LHCN-M2 (cell line): ENCODE results near the gene BCL3. TPM values are rescaled to one million over a fixed set of nuclear protein-coding genes. Genes with fewer than 3 reads are reported as not detected.

Source experiments
- DNase-seq: peaks from one replicate; pipeline ENCODE4 v3.0.0-alpha.2; 2012; ENCODE audit warnings: low read depth
- total RNA-seq: library from RNA; depleted of rRNA; stranded (reverse); fragments of >200 nt; gene quantifications from 2 replicates; pipeline ENCODE4 v1.2.3, GENCODE V29; 2014; rRNA removed

Gene BCL3
- total RNA-seq, 1 experiment from 2014 or later, result 18.1 TPM

GRCh38 chr19:44789943-44790483, 41.5 kb downstream of the BCL3 start:
- no peak for DNase-seq

- no peak for DNase-seq
Measured at GRCh38 chr19:44792281-44792680, 43.8 kb downstream of the BCL3 start.

GRCh38 chr19:44794610-44795009, 46.1 kb downstream of the BCL3 start:
- no peak for DNase-seq

- DNase-seq, result no peak
Measured at GRCh38 chr19:44795398-44795987, 47.0 kb downstream of the BCL3 start.

- DNase-seq, result no peak
Measured at GRCh38 chr19:44796701-44797115, 48.2 kb downstream of the BCL3 start.

- DNase-seq, result no peak
Measured at GRCh38 chr19:44799627-44800346, 51.3 kb downstream of the BCL3 start.

- peak; percentile 56 for DNase-seq
Measured at GRCh38 chr19:44800461-44800860, 52.0 kb downstream of the BCL3 start.

- DNase-seq, result no peak
Measured at GRCh38 chr19:44803442-44804428, 55.2 kb downstream of the BCL3 start.

GRCh38 chr19:44806291-44806690, 57.8 kb downstream of the BCL3 start:
- DNase-seq, result no peak

- no peak for DNase-seq
Measured at GRCh38 chr19:44807162-44807561, 58.7 kb downstream of the BCL3 start.

- peak; percentile 23 for DNase-seq
Measured at GRCh38 chr19:44807652-44808462, 59.3 kb downstream of the BCL3 start.

GRCh38 chr19:44808463-44809371, 60.2 kb downstream of the BCL3 start, which contains the start of gene BCAM:
Gene BCAM (plus strand): TSS chr19:44809103. CDS start chr19:44809125, 22 bp downstream.
- peak; percentile 48 for DNase-seq

Other genes starting within 250 kb of the BCL3 start
- 13.9 and 15.7 TPM in 2 replicates for gene ZNF180, start 248.2 kb upstream of the BCL3 start, total RNA-seq
- gene CEACAM20, start 219.0 kb upstream of the BCL3 start, total RNA-seq, result not detected in 2 replicates
- gene IGSF23, start 135.1 kb upstream of the BCL3 start, total RNA-seq, result not detected in 2 replicates
- 52.1 and 54.3 TPM in 2 replicates for gene PVR, start 104.8 kb upstream of the BCL3 start, total RNA-seq
- gene CEACAM19, start 77.2 kb upstream of the BCL3 start, total RNA-seq, result 0.06 and 0.13 TPM in 2 replicates
- not detected in 2 replicates for gene CEACAM16, start 49.6 kb upstream of the BCL3 start, total RNA-seq
- gene CBLC, start 29.2 kb downstream of the BCL3 start, total RNA-seq, result not detected in 2 replicates
- gene BCAM, start 60.4 kb downstream of the BCL3 start, total RNA-seq, result 3.3 and 3.5 TPM in 2 replicates
- 68.4 and 79.6 TPM in 2 replicates for gene NECTIN2, start 97.6 kb downstream of the BCL3 start, total RNA-seq
- 154 and 190 TPM in 2 replicates for gene TOMM40, start 142.5 kb downstream of the BCL3 start, total RNA-seq
- 25.3 and 84.6 TPM in 2 replicates for gene APOE, start 157.1 kb downstream of the BCL3 start, total RNA-seq
- 2.5 and 5.1 TPM in 2 replicates for gene APOC1, start 165.9 kb downstream of the BCL3 start, total RNA-seq
- gene APOC4, start 193.5 kb downstream of the BCL3 start, total RNA-seq, result not detected in 2 replicates
- gene APOC2, start 197.3 kb downstream of the BCL3 start, total RNA-seq, result not detected in 2 replicates
- 48.3 and 58.2 TPM in 2 replicates for gene CLPTM1, start 206.7 kb downstream of the BCL3 start, total RNA-seq